Right atrium auricular region (tissue), 2 donors: Measurements from ENCODE around the gene FLT1. TPM values are rescaled to one million over a fixed set of nuclear protein-coding genes. Genes with fewer than 3 reads are reported as not detected.

ENCODE experiments used
- DNase-seq: peaks from one replicate; pipeline ENCODE4 v3.0.0-alpha.2; 2019; ENCODE audit warnings: low spot score
- H3K27ac ChIP-seq, 2 donors: fragments of 200-600 bp; sonication (generic); 1 replicate in 1 of 2; 2 replicates in 1 of 2; pipeline ENCODE4 v1.5.1; 2016 to 2019
- H3K27me3 ChIP-seq, 2 donors: fragments of 200-600 bp; sonication (generic); one replicate each; pipeline versions ENCODE4 v1.5.1 to v1.6.0; 2017 to 2019
- H3K36me3 ChIP-seq: fragments of 200-600 bp; sonication (generic); one replicate; pipeline ENCODE4 v1.5.1; 2016
- H3K4me1 ChIP-seq, 2 donors: fragments of 200-600 bp; sonication (generic); one replicate each; pipeline versions ENCODE4 v1.5.1 to v1.6.0; 2017 to 2019
- H3K4me3 ChIP-seq, 2 donors: fragments of 200-600 bp; sonication (generic); 1 replicate in 1 of 2; 2 replicates in 1 of 2; pipeline ENCODE4 v1.5.1; 2017 to 2019; ENCODE audit warnings: mild to moderate bottlenecking in 1 of 2, moderate library complexity in 1 of 2
- H3K9me3 ChIP-seq, 2 donors: fragments of 200-600 bp; sonication (generic); one replicate each; pipeline ENCODE4 v1.5.1; 2019
- CTCF ChIP-seq, 2 donors: fragments of 200-600 bp; sonication (generic); IDR thresholded peaks; one replicate each; pipeline ENCODE4 v1.5.1; 2019; ENCODE audit warnings: antibody characterized with exemption in 2 of 2
- total RNA-seq, 2 donors: library from RNA; depleted of rRNA; stranded (reverse); fragments of >200 nt; gene quantifications; one replicate each; pipeline ENCODE4 v1.1.0, GENCODE V29; 2016

The FLT1 gene
- total RNA-seq, 2 donors from 2014 or later: 40.0 to 51.3 TPM

GRCh38 chr13:28476919-28477708 lies 17.8 kb downstream of the FLT1 start:
- H3K27ac ChIP-seq: no peak overlapping the region
- H3K4me3 ChIP-seq: no peak overlapping the region
- peaks cover 0 to 17% of the 10 kb centered on the region in 2 donors for H3K4me1 ChIP-seq
- DNase-seq: no peak
- no peaks in the 10 kb centered on the region for H3K27me3 ChIP-seq
- no peak for TF ChIP-seq CTCF (IDR thresholded peaks at IDR 0.05)
- H3K36me3 ChIP-seq: no peaks in the 10 kb centered on the region
- no peaks in the 10 kb centered on the region for H3K9me3 ChIP-seq

- Histone ChIP-seq H3K27ac (no peak overlapping the region), H3K27me3 (no peaks in the 10 kb centered on the region), H3K4me1 (peaks cover 0 to 17% of the 10 kb centered on the region in 2 donors), H3K36me3 (no peaks in the 10 kb centered on the region), H3K9me3 (no peaks in the 10 kb centered on the region), H3K4me3 (no peak overlapping the region)
- no peak for TF ChIP-seq CTCF (IDR thresholded peaks at IDR 0.05)
- DNase-seq: no peak
Measured at GRCh38 chr13:28475916-28476725, 18.8 kb downstream of the FLT1 start.

- H3K27me3 ChIP-seq: no peaks in the 10 kb centered on the region
- peaks cover 0 to 17% of the 10 kb centered on the region in 2 donors for H3K4me1 ChIP-seq
Measured at GRCh38 chr13:28474491-28475134, 20.3 kb downstream of the FLT1 start.

GRCh38 chr13:28473044-28473443 lies 21.9 kb downstream of the FLT1 start:
- no peaks in the 10 kb centered on the region for H3K27me3 ChIP-seq
- TF ChIP-seq CTCF (IDR thresholded peaks at IDR 0.05): no peak
- H3K27ac ChIP-seq: no peak overlapping the region
- no peaks in the 10 kb centered on the region for H3K36me3 ChIP-seq
- no peaks in the 10 kb centered on the region for H3K9me3 ChIP-seq
- no peak overlapping the region for H3K4me3 ChIP-seq
- DNase-seq: no peak
- H3K4me1 ChIP-seq: peaks cover 0 to 25% of the 10 kb centered on the region in 2 donors

More at GRCh38 chr13:28474491-28475134, 20.3 kb downstream of the FLT1 start:
- no peaks in the 10 kb centered on the region for H3K9me3 ChIP-seq
- no peak overlapping the region for H3K4me3 ChIP-seq
- H3K27ac ChIP-seq: no peak overlapping the region
- DNase-seq: no peak
- H3K36me3 ChIP-seq: no peaks in the 10 kb centered on the region
- TF ChIP-seq CTCF (IDR thresholded peaks at IDR 0.05): no peak

GRCh38 chr13:28471421-28471820 lies 23.5 kb downstream of the FLT1 start:
- Histone ChIP-seq H3K27ac (no peak overlapping the region), H3K27me3 (no peaks in the 10 kb centered on the region), H3K4me1 (peaks cover 0 to 18% of the 10 kb centered on the region in 2 donors), H3K36me3 (no peaks in the 10 kb centered on the region), H3K4me3 (no peak overlapping the region), H3K9me3 (no peaks in the 10 kb centered on the region)
- DNase-seq: no peak
- no peak for TF ChIP-seq CTCF (IDR thresholded peaks at IDR 0.05)
